WTC11 (cell line): Measurements from ENCODE around the gene SPIRE1.

Source experiments
- ARID4B ChIP-seq: sonication (generic); formaldehyde crosslinking; IDR thresholded peaks from 2 replicates; pipeline ENCODE4 v1.8.0; 2023; ENCODE audit warnings: missing genetic modification reagents, mild to moderate bottlenecking, borderline replicate concordance
- ATF1 ChIP-seq: sonication (generic); formaldehyde crosslinking; IDR thresholded peaks from 2 replicates; pipeline ENCODE4 v1.8.1; 2023; ENCODE audit warnings: mild to moderate bottlenecking, moderate library complexity, missing genetic modification reagents
- ATF3 ChIP-seq: sonication (generic); formaldehyde crosslinking; conservative IDR thresholded peaks from 2 replicates; pipeline ENCODE4 v1.8.1; 2022; ENCODE audit warnings: mild to moderate bottlenecking, missing genetic modification reagents
- CREB1 ChIP-seq: sonication (generic); formaldehyde crosslinking; IDR thresholded peaks from 2 replicates; pipeline ENCODE4 v1.8.0; 2023; ENCODE audit warnings: mild to moderate bottlenecking, missing genetic modification reagents
- ELF4 ChIP-seq: sonication (generic); formaldehyde crosslinking; IDR thresholded peaks from 2 replicates; pipeline ENCODE4 v1.8.1; 2022; ENCODE audit warnings: low read depth, mild to moderate bottlenecking, moderate library complexity, missing genetic modification reagents
- HMGA2 ChIP-seq: fragments of 250-450 bp; sonication (Bioruptor Pico); IDR thresholded peaks from 2 replicates; pipeline ENCODE4 v1.4.0; 2021; ENCODE audit warnings: mild to moderate bottlenecking, moderate library complexity
- HMGXB4 ChIP-seq: sonication (generic); formaldehyde crosslinking; IDR thresholded peaks from 2 replicates; pipeline ENCODE4 v1.8.1; 2023; ENCODE audit warnings: mild to moderate bottlenecking, moderate library complexity, missing genetic modification reagents
- NFYB ChIP-seq: sonication (generic); formaldehyde crosslinking; conservative IDR thresholded peaks from 2 replicates; pipeline ENCODE4 v1.8.0; 2022; ENCODE audit warnings: low read depth, missing genetic modification reagents
- NR1H2 ChIP-seq: sonication (generic); formaldehyde crosslinking; IDR thresholded peaks from 2 replicates; pipeline ENCODE4 v1.9.0; 2021; ENCODE audit warnings: mild to moderate bottlenecking, moderate library complexity, missing genetic modification reagents
- TCF7 ChIP-seq: sonication (generic); formaldehyde crosslinking; IDR thresholded peaks from 2 replicates; pipeline ENCODE4 v1.8.0; 2022; ENCODE audit warnings: mild to moderate bottlenecking, low read depth, missing genetic modification reagents, moderate library complexity
- USF1 ChIP-seq: sonication (generic); formaldehyde crosslinking; IDR thresholded peaks from 2 replicates; pipeline ENCODE4 v1.8.0; 2022; ENCODE audit warnings: mild to moderate bottlenecking, missing genetic modification reagents
- USF2 ChIP-seq: sonication (generic); formaldehyde crosslinking; IDR thresholded peaks from 2 replicates; pipeline ENCODE4 v1.8.1; 2023; ENCODE audit warnings: mild to moderate bottlenecking, missing genetic modification reagents, moderate library complexity

- no peak for TF ChIP-seq ATF3
- no peak for TF ChIP-seq CREB1
- no peak for TF ChIP-seq USF1 (CRISPR knock-in tag)
- no peak for TF ChIP-seq USF2 (CRISPR knock-in tag)
- TF ChIP-seq HMGXB4 = no peak
- no peak for TF ChIP-seq ATF1 (CRISPR knock-in tag)
- TF ChIP-seq ARID4B (CRISPR knock-in tag) = no peak
- no peak for TF ChIP-seq TCF7 (CRISPR knock-in tag)
- TF ChIP-seq ELF4 (CRISPR knock-in tag) = no peak
- no peak for TF ChIP-seq HMGA2 (CRISPR knock-in tag)
- TF ChIP-seq NFYB (CRISPR knock-in tag) = no peak
- TF ChIP-seq NR1H2 (CRISPR knock-in tag) = no peak
Measured at GRCh38 chr18:12476955-12477354, 181.0 kb downstream of the SPIRE1 start.
